Erythroblast (primary cell): ENCODE results near the gene ARHGAP24.

Experiments used
- GATA1 ChIP-seq: IDR thresholded peaks from 2 replicates; pipeline ENCODE4 v1.6.1; 2011; ENCODE audit warnings: low read depth, mild to moderate bottlenecking, control low read depth, low read length, moderate library complexity
- POLR2A ChIP-seq: IDR thresholded peaks from 2 replicates; pipeline ENCODE4 v1.6.1; 2011; ENCODE audit warnings: mild to moderate bottlenecking, low read length

DNA sequence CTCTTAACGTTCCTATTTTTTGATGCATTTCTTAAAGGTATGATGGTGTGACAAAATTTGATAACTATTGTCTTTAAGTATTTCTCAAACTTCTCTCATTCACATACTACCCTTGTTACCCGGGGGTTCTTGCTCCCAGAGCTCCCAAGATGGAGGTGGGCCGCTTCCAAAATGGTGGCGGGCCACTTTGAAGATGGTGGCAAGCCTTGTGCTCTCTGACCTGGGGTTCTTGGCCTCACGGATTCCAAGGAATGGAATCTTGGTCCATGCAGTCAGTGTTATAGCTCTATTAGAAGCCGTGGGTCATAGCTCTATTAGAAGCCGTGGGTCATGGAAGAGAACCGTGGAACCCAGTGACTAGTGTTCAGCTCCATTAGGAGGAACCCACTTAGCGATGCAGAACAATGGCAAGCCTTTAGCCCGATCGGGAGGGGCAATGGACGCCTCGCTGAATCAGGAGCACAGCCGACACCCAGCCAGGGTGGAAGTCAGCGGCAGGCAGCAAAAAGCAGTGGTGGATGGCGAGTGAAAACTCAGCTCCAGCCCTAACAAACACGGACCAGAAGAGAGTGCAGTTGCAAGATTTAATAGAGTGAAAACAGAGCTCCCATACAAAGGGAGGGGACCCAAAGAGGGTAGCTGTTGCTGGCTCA lies 481.5 kb downstream of the ARHGAP24 start:
- TF ChIP-seq POLR2A (no peak), GATA1 (no peak)
